ENCODE results near the gene RTP3.

The RTP3 gene

DNA sequence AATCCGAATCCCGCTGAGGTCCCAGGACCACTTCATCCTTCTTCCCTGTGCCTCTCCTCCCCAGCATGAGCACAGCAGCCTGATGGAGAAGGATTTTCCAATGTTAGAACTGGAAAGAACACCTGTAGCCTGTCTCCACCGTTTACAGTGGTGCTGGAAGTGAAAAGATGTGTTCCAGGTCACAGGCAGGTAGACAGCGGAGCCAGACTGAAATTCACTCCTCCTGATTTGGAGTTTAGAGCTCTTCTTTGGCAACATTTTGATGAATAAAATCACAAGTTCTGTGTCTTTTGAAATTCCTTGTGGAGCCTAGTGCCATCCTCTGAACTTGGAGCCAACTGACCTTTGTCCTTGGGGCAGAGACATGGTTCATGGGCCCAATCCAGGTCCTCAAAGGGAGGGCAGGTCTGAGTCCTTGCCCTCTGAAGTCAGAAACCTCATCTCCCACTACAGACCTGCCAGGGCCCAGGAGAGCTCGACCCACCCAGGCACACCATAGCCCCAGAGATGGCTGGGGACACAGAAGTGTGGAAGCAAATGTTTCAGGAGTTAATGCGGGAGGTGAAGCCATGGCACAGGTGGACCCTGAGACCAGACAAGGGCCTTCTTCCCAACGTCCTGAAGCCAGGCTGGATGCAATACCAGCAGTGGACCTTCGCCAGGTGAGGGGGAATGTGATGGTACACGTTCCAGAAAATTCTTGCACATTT lies at the start of gene RTP3:
Gene RTP3, plus strand, starts transcription at position 421 of the 710 bp plus-strand sequence. Its CDS starts 87 bp downstream, at position 508.
- FAIRE-seq: no peak
- no peak for DNase-seq (ENCODE audit: low spot score)

- no peak for DNase-seq (ENCODE audit: low spot score)
- no peak for FAIRE-seq
Measured at GRCh38 chr3:46448721-46449120, 49.1 kb upstream of the RTP3 start.

GRCh38 chr3:46449755-46450552 lies 47.8 kb upstream of the RTP3 start:
- FAIRE-seq (no peak), DNase-seq (ENCODE audit: low spot score) (no peak)

- FAIRE-seq (no peak), DNase-seq (ENCODE audit: low spot score) (no peak)
Measured at GRCh38 chr3:46453526-46454208, 44.1 kb upstream of the RTP3 start.

GRCh38 chr3:46454209-46454595 lies 43.6 kb upstream of the RTP3 start:
- FAIRE-seq (no peak), DNase-seq (ENCODE audit: low spot score) (no peak)

- DNase-seq (ENCODE audit: low spot score): no peak
- FAIRE-seq: no peak
Measured at GRCh38 chr3:46454606-46455005, 43.2 kb upstream of the RTP3 start.

DNA sequence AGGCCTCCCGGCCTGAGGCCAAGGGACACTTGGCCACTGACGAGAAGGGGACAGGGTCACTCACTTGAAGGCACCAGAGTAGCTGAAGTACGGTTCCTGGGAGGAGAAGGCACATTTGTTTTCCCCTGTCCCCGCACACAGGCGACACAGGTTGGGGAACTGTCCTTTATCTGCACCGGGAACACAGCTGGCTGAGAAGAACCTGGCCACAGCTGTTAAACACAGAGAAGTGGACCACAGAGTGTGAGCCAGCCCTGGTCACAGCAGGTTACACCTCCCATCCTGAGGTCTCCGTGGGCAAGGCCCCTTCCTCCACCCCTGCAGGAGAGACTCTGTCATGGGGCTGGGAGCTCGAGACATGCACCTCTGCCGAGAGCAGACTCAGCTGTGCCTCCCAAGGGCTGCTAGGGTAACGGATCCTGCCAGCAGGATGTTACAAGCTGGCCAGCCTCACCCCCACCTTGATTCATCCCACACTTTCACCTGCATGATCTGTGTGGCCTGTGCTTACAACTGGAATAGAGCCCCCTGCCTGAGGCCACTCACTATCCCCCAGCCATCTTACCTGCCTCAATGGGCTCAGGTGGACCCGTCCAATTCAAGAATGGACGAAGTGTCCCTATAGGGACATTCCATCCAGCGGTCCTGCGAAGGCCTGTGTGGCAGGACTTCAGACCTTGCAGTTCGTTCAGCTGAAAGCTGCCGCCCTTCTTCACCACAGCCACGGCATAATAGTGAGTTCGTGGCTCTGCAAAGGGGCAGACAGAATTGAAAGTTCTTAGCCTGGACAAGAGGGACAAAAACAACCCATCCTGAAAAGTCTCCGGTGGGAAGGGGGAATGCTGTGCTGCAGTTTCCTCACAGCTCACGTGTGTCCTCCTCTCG lies 42.3 kb upstream of the RTP3 start:
- DNase-seq (ENCODE audit: low spot score) (no peak), FAIRE-seq (no peak)

- DNase-seq (ENCODE audit: low spot score) (no peak), FAIRE-seq (no peak)
Measured at GRCh38 chr3:46456118-46456517, 41.7 kb upstream of the RTP3 start.

DNA sequence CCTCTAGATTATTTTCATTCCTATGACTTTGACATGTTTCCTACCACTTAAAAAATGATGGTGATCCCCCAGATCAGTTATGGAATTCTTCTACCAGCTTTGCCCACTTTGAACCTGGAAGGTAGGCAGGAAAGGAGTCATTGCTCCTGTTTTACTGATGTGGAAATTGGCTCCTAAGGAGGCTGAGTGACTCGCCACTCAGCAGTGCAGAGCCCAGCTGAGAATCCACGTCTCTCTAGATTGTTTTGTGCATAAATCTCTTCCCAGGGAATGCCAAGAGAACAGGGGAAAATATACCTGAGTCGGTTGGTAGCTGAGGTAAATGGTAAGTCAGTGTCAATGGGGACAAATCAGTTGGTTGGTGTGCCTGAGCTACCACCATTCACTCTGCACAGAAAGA lies 37.7 kb upstream of the RTP3 start:
- DNase-seq (ENCODE audit: low spot score) (no peak), FAIRE-seq (no peak)

- DNase-seq (ENCODE audit: low spot score): no peak
- no peak for FAIRE-seq
Measured at GRCh38 chr3:46462111-46462510, 35.7 kb upstream of the RTP3 start.

- DNase-seq (ENCODE audit: low spot score): no peak
- FAIRE-seq: no peak
Measured at GRCh38 chr3:46462511-46462910, 35.3 kb upstream of the RTP3 start.

- FAIRE-seq (no peak), DNase-seq (ENCODE audit: low spot score) (no peak)
Measured at GRCh38 chr3:46463120-46463867, 34.5 kb upstream of the RTP3 start.

DNA sequence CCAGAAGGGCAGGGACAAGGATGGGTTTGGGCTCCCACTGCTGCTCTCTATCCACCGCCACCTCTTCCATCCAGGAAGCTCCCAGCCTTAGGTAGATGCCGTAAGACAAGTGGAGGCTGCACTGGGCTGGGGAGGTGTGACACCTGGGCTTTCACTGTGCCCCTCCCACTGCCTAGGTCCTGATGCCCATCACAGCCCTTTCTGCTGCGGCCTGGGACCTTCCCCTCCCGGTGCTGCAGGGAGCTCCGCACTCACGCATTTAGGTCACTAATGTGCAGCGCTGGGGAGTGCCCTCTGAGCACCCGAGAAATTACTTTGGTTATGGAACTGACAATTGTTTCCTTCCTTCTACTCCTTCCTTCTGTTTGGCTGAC lies 33.9 kb upstream of the RTP3 start:
- FAIRE-seq: no peak
- no peak for DNase-seq (ENCODE audit: low spot score)

DNA sequence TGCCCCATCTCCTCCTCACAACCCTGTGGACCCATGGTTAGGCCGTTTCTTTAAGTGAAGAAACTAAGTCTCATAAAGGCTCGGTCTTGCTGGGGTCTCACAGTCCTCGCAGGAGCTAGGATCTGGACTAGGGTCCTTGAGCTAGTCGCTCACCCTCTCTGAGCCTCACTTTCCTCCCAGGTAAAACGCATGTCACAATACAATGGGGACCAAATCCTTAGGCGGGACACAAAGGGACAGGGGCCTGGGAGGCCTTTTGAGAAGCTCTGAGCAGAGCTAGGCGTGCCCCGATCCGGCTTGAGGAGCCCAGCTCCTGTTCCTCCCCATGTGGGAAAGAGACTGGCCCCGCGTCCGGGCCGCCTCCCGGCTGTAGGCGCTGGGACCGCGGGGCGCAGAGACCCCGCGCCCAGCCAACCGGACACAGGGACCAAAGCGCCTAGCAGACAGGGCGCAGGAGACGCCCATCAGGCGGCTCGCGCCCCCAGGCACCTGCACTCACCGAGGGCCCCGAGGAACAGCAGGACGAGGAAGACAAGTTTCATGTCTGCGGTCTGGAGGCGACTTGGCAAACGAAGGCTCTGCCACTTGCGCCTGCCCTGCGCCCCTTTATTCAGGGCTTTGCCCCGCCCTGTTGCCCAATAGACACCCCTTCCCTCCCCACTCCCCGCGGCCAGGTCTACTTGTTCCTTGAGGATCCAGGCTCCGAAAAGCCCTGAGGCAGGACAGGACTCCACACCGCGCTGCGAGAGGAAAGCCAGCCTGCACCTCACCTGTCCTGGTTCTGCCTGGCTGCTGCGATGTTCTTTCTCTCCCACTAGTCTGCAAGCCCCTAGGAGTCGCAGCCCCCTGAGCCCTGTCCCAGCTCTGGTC lies 33.2 kb upstream of the RTP3 start, which contains the start of gene LTF:
Gene LTF, minus strand, starts transcription at position 580 of the 870 bp plus-strand sequence. Its CDS starts 38 bp downstream, at position 542.
- DNase-seq (ENCODE audit: low spot score) (no peak), FAIRE-seq (no peak)

GRCh38 chr3:46465196-46465520 lies 32.6 kb upstream of the RTP3 start:
- no peak for FAIRE-seq
- no peak for DNase-seq (ENCODE audit: low spot score)

GRCh38 chr3:46466273-46466672 lies 31.5 kb upstream of the RTP3 start:
- DNase-seq (ENCODE audit: low spot score): no peak
- no peak for FAIRE-seq

- FAIRE-seq (no peak), DNase-seq (ENCODE audit: low spot score) (no peak)
Measured at GRCh38 chr3:46466871-46467403, 30.8 kb upstream of the RTP3 start.

GRCh38 chr3:46467562-46467961 lies 30.2 kb upstream of the RTP3 start:
- no peak for FAIRE-seq
- DNase-seq (ENCODE audit: low spot score): no peak
